ENCODE results near the gene PHAX.

The PHAX gene

DNA sequence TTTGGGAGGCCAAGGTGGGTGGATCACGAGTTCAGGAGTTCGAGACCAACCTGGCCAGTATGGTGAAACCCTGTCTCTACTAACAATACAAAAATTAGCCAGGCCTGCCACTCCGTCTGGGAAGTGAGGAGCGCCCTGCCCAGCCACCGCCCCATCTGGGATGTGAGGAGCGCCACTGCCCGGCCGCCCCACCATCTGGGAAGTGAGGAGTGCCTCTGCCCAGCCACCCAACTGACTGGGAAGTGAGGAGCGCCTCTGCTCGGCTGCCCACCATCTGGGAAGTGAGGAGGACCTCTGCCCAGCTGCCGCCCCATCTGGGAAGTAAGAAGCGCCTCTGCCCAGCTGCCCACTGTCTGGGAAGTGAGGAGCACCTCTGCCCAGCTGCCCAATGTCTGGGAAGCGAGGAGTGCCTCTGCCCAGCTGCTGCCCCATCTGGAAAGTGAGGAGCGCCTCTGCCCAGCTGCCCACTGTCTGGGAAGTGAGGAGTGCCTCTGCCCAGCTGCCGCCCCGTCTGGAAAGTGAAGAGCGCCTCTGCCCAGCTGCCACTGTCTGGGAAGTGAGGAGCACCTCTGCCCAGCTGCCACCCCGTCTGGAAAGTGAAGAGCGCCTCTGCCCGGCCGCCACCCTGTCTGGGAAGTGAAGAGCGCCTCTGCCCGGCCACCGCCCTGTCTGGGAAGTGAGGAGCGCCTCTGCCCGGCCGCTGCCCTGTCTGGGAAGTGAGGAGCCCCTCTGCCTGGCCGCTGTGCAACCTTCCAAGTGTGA lies 11.0 kb upstream of the PHAX start:
- TF ChIP-seq, protein P1, sequence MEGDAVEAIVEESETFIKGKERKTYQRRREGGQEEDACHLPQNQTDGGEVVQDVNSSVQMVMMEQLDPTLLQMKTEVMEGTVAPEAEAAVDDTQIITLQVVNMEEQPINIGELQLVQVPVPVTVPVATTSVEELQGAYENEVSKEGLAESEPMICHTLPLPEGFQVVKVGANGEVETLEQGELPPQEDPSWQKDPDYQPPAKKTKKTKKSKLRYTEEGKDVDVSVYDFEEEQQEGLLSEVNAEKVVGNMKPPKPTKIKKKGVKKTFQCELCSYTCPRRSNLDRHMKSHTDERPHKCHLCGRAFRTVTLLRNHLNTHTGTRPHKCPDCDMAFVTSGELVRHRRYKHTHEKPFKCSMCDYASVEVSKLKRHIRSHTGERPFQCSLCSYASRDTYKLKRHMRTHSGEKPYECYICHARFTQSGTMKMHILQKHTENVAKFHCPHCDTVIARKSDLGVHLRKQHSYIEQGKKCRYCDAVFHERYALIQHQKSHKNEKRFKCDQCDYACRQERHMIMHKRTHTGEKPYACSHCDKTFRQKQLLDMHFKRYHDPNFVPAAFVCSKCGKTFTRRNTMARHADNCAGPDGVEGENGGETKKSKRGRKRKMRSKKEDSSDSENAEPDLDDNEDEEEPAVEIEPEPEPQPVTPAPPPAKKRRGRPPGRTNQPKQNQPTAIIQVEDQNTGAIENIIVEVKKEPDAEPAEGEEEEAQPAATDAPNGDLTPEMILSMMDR (IDR thresholded peaks at IDR 0.05; ENCODE audit: low read depth, low read length), result no peak
- H3K27me3 ChIP-seq, result no peaks in the 10 kb centered on the region
- H3K4me1 ChIP-seq, result no peaks in the 10 kb centered on the region
- DNase-seq, result no peak
- H3K36me3 ChIP-seq, result peaks cover 39% of the 10 kb centered on the region
- H3K4me3 ChIP-seq (ENCODE audit: low read depth, low read length), result no peak overlapping the region
- no peaks in the 10 kb centered on the region for H3K9me3 ChIP-seq

DNA sequence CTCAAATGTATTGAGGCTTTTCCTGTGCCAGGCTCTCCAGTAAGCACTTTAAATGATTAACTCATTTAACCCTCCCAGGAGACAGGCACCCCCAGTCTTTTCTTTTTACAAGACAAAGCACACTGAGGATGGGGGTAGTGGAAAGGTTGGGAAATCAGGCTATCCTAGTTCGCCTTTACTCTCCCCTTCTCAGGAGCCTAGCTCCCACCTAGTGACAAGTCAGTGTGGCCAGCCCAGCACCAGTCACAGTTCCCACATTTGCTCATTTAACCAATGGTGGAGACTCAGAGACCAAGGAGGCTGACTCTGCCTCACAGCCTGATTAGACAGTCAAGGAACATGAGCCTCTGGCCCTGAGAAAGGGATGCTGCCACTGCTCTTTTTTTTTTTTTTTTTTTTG lies 9.2 kb upstream of the PHAX start:
- Histone ChIP-seq H3K4me1 (no peaks in the 10 kb centered on the region), H3K36me3 (peaks cover 23% of the 10 kb centered on the region), H3K4me3 (ENCODE audit: low read depth, low read length) (no peak overlapping the region), H3K27me3 (no peaks in the 10 kb centered on the region), H3K9me3 (no peaks in the 10 kb centered on the region)
- TF ChIP-seq, protein P1 (IDR thresholded peaks at IDR 0.05; ENCODE audit: low read depth, low read length), result no peak
- DNase-seq, result no peak

GRCh38 chr5:126594748-126595485 lies 5.8 kb upstream of the PHAX start, which contains the start of gene ALDH7A1:
ALDH7A1 (minus strand) TSS chr5:126595219; CDS start chr5:126595198, 21 bp downstream.
- no peaks in the 10 kb centered on the region for H3K9me3 ChIP-seq
- H3K4me1 ChIP-seq, result no peaks in the 10 kb centered on the region
- peak within 1 kb of the TSS; percentile 87 for H3K4me3 ChIP-seq (ENCODE audit: low read depth, low read length)
- peak; percentile 99 for DNase-seq
- H3K27me3 ChIP-seq, result no peaks in the 10 kb centered on the region
- peaks cover 14% of the 10 kb centered on the region for H3K36me3 ChIP-seq
- TF ChIP-seq, protein P1 (IDR thresholded peaks at IDR 0.05; ENCODE audit: low read depth, low read length), result peak; percentile 74

DNA sequence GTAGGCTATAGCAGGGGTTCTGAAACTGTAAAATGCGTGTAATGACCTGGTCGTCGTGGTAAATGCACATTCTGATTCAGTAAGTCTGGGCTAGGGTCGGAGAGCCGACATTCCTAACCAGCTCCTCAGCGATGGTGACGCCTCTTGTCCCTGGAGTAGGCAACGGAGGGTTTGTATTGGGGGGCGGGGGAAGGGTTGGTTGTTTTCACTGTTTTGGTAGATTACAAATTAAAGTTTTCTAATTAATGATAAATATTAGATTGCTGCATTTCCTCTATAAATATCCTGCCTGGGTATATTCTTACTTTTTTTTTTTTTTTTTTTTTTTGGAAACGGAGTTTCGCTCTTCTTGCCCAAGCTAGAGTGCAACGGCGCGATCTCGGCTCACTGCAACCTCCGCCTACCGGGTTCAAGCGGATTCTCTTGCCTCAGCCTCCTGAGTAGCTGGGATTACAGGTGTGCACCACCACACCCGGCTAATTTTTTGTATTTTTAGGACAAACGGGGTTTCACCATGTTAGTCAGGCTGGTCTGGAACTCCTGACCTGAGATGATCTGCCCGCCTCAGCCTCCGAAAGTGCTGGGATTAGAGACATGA lies 5.2 kb upstream of the PHAX start:
- H3K4me1 ChIP-seq, result no peaks in the 10 kb centered on the region

DNA sequence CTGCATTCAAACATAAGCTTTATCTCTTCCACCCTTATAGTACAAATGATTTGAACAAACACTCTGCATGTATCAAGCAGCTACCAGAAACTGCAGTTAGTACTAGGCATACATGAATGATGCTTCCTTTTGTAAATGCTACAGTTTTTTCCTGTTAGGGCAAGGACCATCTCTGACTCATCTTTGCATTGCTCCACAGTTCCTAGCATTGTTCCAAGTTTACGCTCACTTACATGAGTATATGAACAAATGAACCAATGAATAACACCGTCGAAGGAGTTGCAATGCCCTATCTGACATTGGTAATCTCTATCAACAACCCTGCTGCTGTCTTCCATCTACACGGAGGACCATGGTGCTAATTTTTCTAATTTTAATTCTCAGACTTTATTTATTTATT lies 3.6 kb upstream of the PHAX start:
- DNase-seq, result no peak

More for the DNA sequence above, 5.2 kb upstream of the PHAX start:
- Histone ChIP-seq H3K27me3 (no peaks in the 10 kb centered on the region), H3K9me3 (no peaks in the 10 kb centered on the region), H3K4me3 (ENCODE audit: low read depth, low read length) (peak overlapping the region; percentile 87), H3K36me3 (peaks cover 10% of the 10 kb centered on the region)
- TF ChIP-seq, protein P1 (IDR thresholded peaks at IDR 0.05; ENCODE audit: low read depth, low read length), result no peak
- no peak for DNase-seq

More for the DNA sequence above, 3.6 kb upstream of the PHAX start:
- Histone ChIP-seq H3K4me3 (ENCODE audit: low read depth, low read length) (no peak overlapping the region), H3K9me3 (no peaks in the 10 kb centered on the region), H3K27me3 (no peaks in the 10 kb centered on the region), H3K4me1 (no peaks in the 10 kb centered on the region), H3K36me3 (peaks cover 4% of the 10 kb centered on the region)
- TF ChIP-seq, protein P1 (IDR thresholded peaks at IDR 0.05; ENCODE audit: low read depth, low read length), result no peak
